Neural cell (in vitro differentiated cells): Measurements from ENCODE around the gene ZNF385D.

ENCODE experiments used
- CTCF ChIP-seq: fragments of 450-650 bp; IDR thresholded peaks from 2 replicates; pipeline ENCODE4 v1.5.1; 2014; ENCODE audit warnings: antibody characterized with exemption, mild to moderate bottlenecking, moderate library complexity; ENCODE audit not compliant: poor library complexity, severe bottlenecking
- EP300 ChIP-seq: fragments of 450-650 bp; conservative IDR thresholded peaks from 2 replicates; pipeline ENCODE4 v1.6.1; 2014; ENCODE audit warnings: antibody characterized with exemption, mild to moderate bottlenecking, moderate library complexity; ENCODE audit not compliant: poor library complexity, severe bottlenecking
- EZH2 ChIP-seq: fragments of 200-600, 300-800 bp; shearing (Covaris generic), sonication (generic); IDR thresholded peaks from 2 replicates; pipeline ENCODE4 v1.6.1; 2014; ENCODE audit warnings: antibody characterized with exemption, low read length, borderline replicate concordance, mild to moderate bottlenecking; ENCODE audit not compliant: insufficient read depth, poor library complexity, severe bottlenecking
- POLR2AphosphoS5 ChIP-seq: IDR thresholded peaks from 2 replicates; pipeline ENCODE4 v1.6.1; 2012
- RAD21 ChIP-seq: fragments of 450-650 bp; conservative IDR thresholded peaks from 2 replicates; pipeline ENCODE4 v1.6.1; 2014; ENCODE audit warnings: antibody characterized with exemption, mild to moderate bottlenecking, moderate library complexity

- TF ChIP-seq EZH2 (no peak), CTCF (no peak), POLR2AphosphoS5 (no peak), EP300 (no peak), RAD21 (no peak)
Observed at GRCh38 chr3:21425715-21426114, 325.3 kb downstream of the ZNF385D start.
